ENCODE measurements around the gene AGTRAP. TPM values are rescaled to one million over a fixed set of nuclear protein-coding genes. Genes with fewer than 3 reads are reported as not detected.

Gene AGTRAP
- total RNA-seq, 1 experiment from 2014 or later = 57.0 TPM

- no peaks in the 10 kb centered on the region for H3K9me3 ChIP-seq (ENCODE audit: control insufficient read depth, insufficient read depth, low read depth, low read length)
- TSS peak; percentile 67 for BruUV-seq (replicated peaks)
- intact Hi-C loops (cut with micrococcal nuclease; ENCODE audit: unreplicated experiment) (no loop called here), in situ Hi-C loops (cut with HindIII; ENCODE audit: low pct_unique_long_range_greater_than_20kb, low sequenced_read_pairs) (no loop called here)
- no peak overlapping the region for H3K27ac ChIP-seq (ENCODE audit: low read length)
- no peak for TF ChIP-seq SIN3A (IDR thresholded peaks at IDR 0.05; ENCODE audit: borderline replicate concordance, insufficient read depth, low read depth, low read length)
- no peak for TF ChIP-seq REST (IDR thresholded peaks at IDR 0.05; ENCODE audit: insufficient read depth in 1 of 2, low read depth in 2 of 2, low read length in 1 of 2)
- peaks cover 13% of the 10 kb centered on the region for H3K4me1 ChIP-seq (ENCODE audit: control insufficient read depth, insufficient read depth, low read length)
- H3K27me3 ChIP-seq (ENCODE audit: control insufficient read depth, insufficient read depth, low read length) = no peaks in the 10 kb centered on the region
- ATAC-seq = no peak
- H3K36me3 ChIP-seq (ENCODE audit: control insufficient read depth, insufficient read depth, low read length) = no peaks in the 10 kb centered on the region
- no peak for DNase-seq (ENCODE audit: low read depth, low spot score)
- no peak overlapping the region for H3K4me3 ChIP-seq (ENCODE audit: low read depth in 2 of 2, low read length in 2 of 2)
- ChIA-PET POLR2A (no interaction called here), CTCF (no interaction called here)
Measured at GRCh38 chr1:11786168-11786567, 50.2 kb downstream of the AGTRAP start.

GRCh38 chr1:11787251-11787803 lies 51.4 kb downstream of the AGTRAP start:
- ATAC-seq = peak; percentile 22
- intact Hi-C loops (cut with micrococcal nuclease; ENCODE audit: unreplicated experiment) = no loop called here

More at GRCh38 chr1:11787251-11787803, 51.4 kb downstream of the AGTRAP start:
- H3K4me3 ChIP-seq (ENCODE audit: low read depth in 2 of 2, low read length in 2 of 2) = no peak overlapping the region
- H3K4me1 ChIP-seq (ENCODE audit: control insufficient read depth, insufficient read depth, low read length) = peaks cover 13% of the 10 kb centered on the region
- CTCF ChIA-PET = no interaction called here
- no peaks in the 10 kb centered on the region for H3K36me3 ChIP-seq (ENCODE audit: control insufficient read depth, insufficient read depth, low read length)
- no peak overlapping the region for H3K27ac ChIP-seq (ENCODE audit: low read length)
- POLR2A ChIA-PET = no interaction called here
- TF ChIP-seq TCF7L2 (IDR thresholded peaks at IDR 0.05; ENCODE audit: low read depth, low read length) (no peak), CTCF (IDR thresholded peaks at IDR 0.05) (no peak), REST (IDR thresholded peaks at IDR 0.05; ENCODE audit: insufficient read depth in 1 of 2, low read depth in 2 of 2, low read length in 1 of 2) (no peak), POLR2AphosphoS5 (IDR thresholded peaks at IDR 0.05; ENCODE audit: low read depth, low read length) (no peak), SIN3A (IDR thresholded peaks at IDR 0.05; ENCODE audit: borderline replicate concordance, insufficient read depth, low read depth, low read length) (no peak)
- in situ Hi-C loops (cut with HindIII; ENCODE audit: low pct_unique_long_range_greater_than_20kb, low sequenced_read_pairs) = no loop called here
- no peaks in the 10 kb centered on the region for H3K9me3 ChIP-seq (ENCODE audit: control insufficient read depth, insufficient read depth, low read depth, low read length)
- no peaks in the 10 kb centered on the region for H3K27me3 ChIP-seq (ENCODE audit: control insufficient read depth, insufficient read depth, low read length)
- DNase-seq (ENCODE audit: low read depth, low spot score) = no peak
- no TSS peak for BruUV-seq (replicated peaks)

Data from Panc1 (cell line).